Medulla oblongata (tissue), 1 donor: ENCODE measurements around the gene GNAO1.

ENCODE experiments used
- DNase-seq: peaks from one replicate; pipeline ENCODE4 v3.0.0-alpha.2; 2015; ENCODE audit errors: extremely low spot score

Gene GNAO1

GRCh38 chr16:56191156-56191815 lies at the start of gene GNAO1:
Gene GNAO1, plus strand, starts transcription at chr16:56191489. Its CDS starts 747 bp downstream, at chr16:56192236.
- peak; percentile 88 for DNase-seq

- no peak for DNase-seq
Measured at GRCh38 chr16:56143666-56144065, 47.6 kb upstream of the GNAO1 start.

- DNase-seq, result no peak
Measured at GRCh38 chr16:56145369-56145768, 45.9 kb upstream of the GNAO1 start.

- no peak for DNase-seq
Measured at GRCh38 chr16:56151621-56152020, 39.7 kb upstream of the GNAO1 start.

GRCh38 chr16:56161658-56162057 lies 29.6 kb upstream of the GNAO1 start:
- no peak for DNase-seq

- DNase-seq, result no peak
Measured at GRCh38 chr16:56163089-56163488, 28.2 kb upstream of the GNAO1 start.

GRCh38 chr16:56163938-56164337 lies 27.4 kb upstream of the GNAO1 start:
- no peak for DNase-seq

- no peak for DNase-seq
Measured at GRCh38 chr16:56164636-56165035, 26.7 kb upstream of the GNAO1 start.

GRCh38 chr16:56174411-56174810 lies 16.9 kb upstream of the GNAO1 start:
- no peak for DNase-seq

GRCh38 chr16:56181401-56181800 lies 9.9 kb upstream of the GNAO1 start:
- no peak for DNase-seq

- no peak for DNase-seq
Measured at GRCh38 chr16:56183266-56183665, 8.0 kb upstream of the GNAO1 start.

GRCh38 chr16:56190048-56190676 lies 1.1 kb upstream of the GNAO1 start:
- peak; percentile 61 for DNase-seq

GRCh38 chr16:56190677-56191155 lies 573 bp upstream of the GNAO1 start:
- DNase-seq, result peak; percentile 49

GRCh38 chr16:56191835-56192634 lies 746 bp downstream of the GNAO1 start:
- peak; percentile 59 for DNase-seq

GRCh38 chr16:56192635-56192945 lies 1.3 kb downstream of the GNAO1 start:
- DNase-seq, result peak; percentile 63

- DNase-seq, result peak; percentile 63
Measured at GRCh38 chr16:56192986-56193945, 2.0 kb downstream of the GNAO1 start.

GRCh38 chr16:56193951-56194726 lies 2.9 kb downstream of the GNAO1 start:
- peak; percentile 94 for DNase-seq

GRCh38 chr16:56195151-56195550 lies 3.9 kb downstream of the GNAO1 start:
- peak; percentile 86 for DNase-seq

GRCh38 chr16:56196381-56196780 lies 5.1 kb downstream of the GNAO1 start:
- no peak for DNase-seq

- no peak for DNase-seq
Measured at GRCh38 chr16:56197192-56197992, 6.1 kb downstream of the GNAO1 start.
